GM23338 (cell line): ENCODE data around the gene KCNAB1. TPM values are rescaled to one million over a fixed set of nuclear protein-coding genes. Genes with fewer than 3 reads are reported as not detected.

Source experiments
- ATAC-seq: fragments of 200-7000 bp; cut with Tn5 transposase; 3 replicates; pipeline ENCODE4 v1.9.1; 2020
- DNase-seq: peaks from one replicate; pipeline ENCODE4 v3.0.0-alpha.2; 2015; ENCODE audit warnings: low spot score
- H2AFZ ChIP-seq: fragments of 200-600 bp; sonication (generic); 2 replicates; pipeline ENCODE4 v1.8.0; 2016; ENCODE audit warnings: antibody characterized with exemption, mild to moderate bottlenecking, moderate library complexity
- H3F3A ChIP-seq: fragments of 200-600 bp; sonication (generic); replicated peaks from 2 replicates; pipeline ENCODE4 v1.8.0; 2017; ENCODE audit warnings: antibody characterized with exemption, mixed run types, low read depth
- H3K27ac ChIP-seq: fragments of 200-600 bp; sonication (generic); 2 replicates; pipeline ENCODE4 v1.6.1; 2016; ENCODE audit warnings: low read depth
- H3K27me3 ChIP-seq: fragments of 200-600 bp; sonication (generic); 2 replicates; pipeline ENCODE4 v1.8.0; 2016; ENCODE audit warnings: mild to moderate bottlenecking, mixed run types, moderate library complexity; ENCODE audit not compliant: insufficient read depth
- H3K36me3 ChIP-seq: fragments of 200-600 bp; sonication (generic); 2 replicates; pipeline ENCODE4 v1.8.0; 2016; ENCODE audit warnings: mild to moderate bottlenecking; ENCODE audit not compliant: insufficient read depth
- H3K4me1 ChIP-seq: fragments of 200-600 bp; sonication (generic); 2 replicates; pipeline ENCODE4 v1.8.0; 2016; ENCODE audit warnings: mild to moderate bottlenecking, moderate library complexity; ENCODE audit not compliant: insufficient read depth
- H3K4me2 ChIP-seq: fragments of 200-600 bp; sonication (generic); 2 replicates; pipeline ENCODE4 v1.7.1; 2017; ENCODE audit warnings: mixed run types
- H3K4me3 ChIP-seq: fragments of 200-600 bp; sonication (generic); 2 replicates; pipeline ENCODE4 v1.6.1; 2016; ENCODE audit warnings: mixed run types
- H3K79me2 ChIP-seq: fragments of 200-600 bp; sonication (generic); replicated peaks from 2 replicates; pipeline ENCODE4 v1.8.0; 2017; ENCODE audit warnings: mild to moderate bottlenecking; ENCODE audit not compliant: insufficient read depth
- H3K9me2 ChIP-seq: fragments of 200-600 bp; sonication (generic); 2 replicates; pipeline ENCODE4 v1.8.0; 2017; ENCODE audit not compliant: insufficient read depth
- H4K20me1 ChIP-seq: fragments of 200-600 bp; sonication (generic); replicated peaks from 2 replicates; pipeline ENCODE4 v1.8.0; 2017; ENCODE audit warnings: mild to moderate bottlenecking; ENCODE audit not compliant: insufficient read depth
- H3K27ac Mint-ChIP-seq: 2 replicates; pipeline ENCODE4 v1.8.0; 2020; ENCODE audit warnings: inconsistent platforms, mild to moderate bottlenecking, moderate library complexity, mixed read lengths
- H3K27me3 Mint-ChIP-seq: 3 replicates; pipeline ENCODE4 v1.8.0; 2022; ENCODE audit warnings: low read depth, mild to moderate bottlenecking, moderate library complexity, mixed read lengths, inconsistent platforms; ENCODE audit not compliant: insufficient read depth, poor library complexity
- H3K36me3 Mint-ChIP-seq: 3 replicates; pipeline ENCODE4 v1.8.0; 2021; ENCODE audit warnings: low read depth, mild to moderate bottlenecking, inconsistent platforms, moderate library complexity, mixed read lengths
- H3K4me1 Mint-ChIP-seq: 3 replicates; pipeline ENCODE4 v1.8.0; 2020; ENCODE audit warnings: mild to moderate bottlenecking, inconsistent platforms, mixed read lengths
- H3K4me3 Mint-ChIP-seq: 3 replicates; pipeline ENCODE4 v1.8.0; 2021; ENCODE audit warnings: moderate library complexity, mild to moderate bottlenecking, inconsistent platforms, mixed read lengths
- H3K9me3 Mint-ChIP-seq: 3 replicates; pipeline ENCODE4 v1.8.0; 2020; ENCODE audit warnings: moderate library complexity, mild to moderate bottlenecking, inconsistent platforms, mixed read lengths
- CREB1 ChIP-seq: fragments of 250-450 bp; sonication (Bioruptor Pico); IDR thresholded peaks from 2 replicates; pipeline ENCODE4 v1.5.0; 2020; ENCODE audit warnings: low read depth, mild to moderate bottlenecking, moderate library complexity
- ETS1 ChIP-seq: IDR thresholded peaks from 2 replicates; pipeline ENCODE4 v1.6.1; 2016; ENCODE audit warnings: antibody characterized with exemption
- EZH2 ChIP-seq: fragments of 200-600 bp; sonication (generic); IDR thresholded peaks from one replicate; pipeline ENCODE4 v1.8.0; 2017; ENCODE audit warnings: antibody characterized with exemption, mild to moderate bottlenecking, low read depth; ENCODE audit not compliant: unreplicated experiment
- EZH2phosphoT487 ChIP-seq: fragments of 200-600 bp; sonication (generic); IDR thresholded peaks from one replicate; pipeline ENCODE4 v1.8.1; 2018; ENCODE audit warnings: antibody characterized with exemption; ENCODE audit not compliant: unreplicated experiment
- JUNB ChIP-seq: IDR thresholded peaks from one replicate; pipeline ENCODE4 v1.6.1; 2016; ENCODE audit warnings: antibody characterized with exemption; ENCODE audit not compliant: unreplicated experiment
- NANOG ChIP-seq: IDR thresholded peaks from 2 replicates; pipeline ENCODE4 v1.6.1; 2016; ENCODE audit warnings: antibody characterized with exemption, borderline replicate concordance
- POLR2AphosphoS5 ChIP-seq: IDR thresholded peaks from 2 replicates; pipeline ENCODE4 v1.6.1; 2016; ENCODE audit warnings: antibody characterized with exemption, low read depth
- REST ChIP-seq: IDR thresholded peaks from one replicate; pipeline ENCODE4 v1.6.1; 2018; ENCODE audit warnings: antibody characterized with exemption; ENCODE audit not compliant: unreplicated experiment
- STAT1 ChIP-seq: IDR thresholded peaks from one replicate; pipeline ENCODE4 v1.6.1; 2016; ENCODE audit warnings: antibody characterized with exemption; ENCODE audit not compliant: unreplicated experiment
- ZNF114 ChIP-seq: fragments of 250-450 bp; sonication (Bioruptor Pico); IDR thresholded peaks from 2 replicates; pipeline ENCODE4 v1.5.0; 2020; ENCODE audit warnings: mild to moderate bottlenecking, moderate library complexity
- ZNF331 ChIP-seq: fragments of 250-450 bp; sonication (Bioruptor Pico); IDR thresholded peaks from 2 replicates; pipeline ENCODE4 v1.5.0; 2020; ENCODE audit warnings: low read depth, mild to moderate bottlenecking, moderate library complexity
- ZNF462 ChIP-seq: fragments of 250-450 bp; sonication (Bioruptor Pico); IDR thresholded peaks from 2 replicates; pipeline ENCODE4 v1.5.0; 2020; ENCODE audit warnings: mild to moderate bottlenecking, moderate library complexity
- polyA plus RNA-seq: library from polyadenylated mRNA; unstranded; fragments of >200 nt; fragmentation: Nextera tagmentation; extraction: Ambion mirVana; gene quantifications from 2 replicates; pipeline ENCODE4 v1.2.1, GENCODE V29; 2016
- total RNA-seq: library from RNA; depleted of rRNA; stranded (reverse); fragments of >200 nt; shearing (Covaris generic); gene quantifications from 2 replicates; pipeline ENCODE4 v1.2.3, GENCODE V29; 2014

Gene KCNAB1
- total and polyA plus RNA-seq, 2 experiments from 2014 or later, result 0.69 to 2.6 TPM

- Histone ChIP-seq H3K27ac (no peak overlapping the region), H3K9me2 (no peaks in the 10 kb centered on the region), H3F3A (no peaks in the 10 kb centered on the region), H3K4me3 (no peak overlapping the region), H3K27me3 (no peaks in the 10 kb centered on the region), H3K36me3 (no peaks in the 10 kb centered on the region), H2AFZ (no peak overlapping the region), H4K20me1 (no peaks in the 10 kb centered on the region), H3K4me2 (no peak overlapping the region), H3K79me2 (no peaks in the 10 kb centered on the region), H3K4me1 (no peaks in the 10 kb centered on the region)
- Mint-ChIP-seq H3K27me3 (no peaks in the 10 kb centered on the region), H3K36me3 (no peaks in the 10 kb centered on the region), H3K4me1 (peaks cover 8% of the 10 kb centered on the region), H3K4me3 (no peak overlapping the region), H3K27ac (no peak overlapping the region), H3K9me3 (no peaks in the 10 kb centered on the region)
- no peak for DNase-seq
- ATAC-seq, result peak; percentile 45; the same call in 2 of the 3 replicates
- no peak for TF ChIP-seq NANOG
- TF ChIP-seq ZNF331 (CRISPR knock-in tag), result no peak
- TF ChIP-seq POLR2AphosphoS5, result no peak
- no peak for TF ChIP-seq ETS1
- TF ChIP-seq CREB1 (CRISPR knock-in tag), result no peak
- TF ChIP-seq JUNB, result no peak
- no peak for TF ChIP-seq ZNF462 (CRISPR knock-in tag)
- no peak for TF ChIP-seq EZH2phosphoT487
- TF ChIP-seq STAT1, result no peak
- no peak for TF ChIP-seq REST
- TF ChIP-seq ZNF114, result no peak
- no peak for TF ChIP-seq EZH2
Observed at GRCh38 chr3:156443079-156443478, 322.7 kb downstream of the KCNAB1 start.
